Endothelial cell of umbilical vein (primary cell): ENCODE measurements around the gene GABRA4. TPM values are rescaled to one million over a fixed set of nuclear protein-coding genes. Genes with fewer than 3 reads are reported as not detected.

Experiments
- BruUV-seq: library from RNA; stranded (reverse); fragments of 400-500 nt; replicated peaks from 2 replicates; lab custom pipeline; 2021; lab: Mats Ljungman, UMichigan
- CTCF ChIA-PET: fragments of 300-600, 350-600 bp; sonication (Branson Sonifier 250); formaldehyde crosslinking; loops from one replicate; lab custom pipeline; 2021; ENCODE audit warnings: antibody characterized with exemption, inconsistent platforms; lab: Charles Lee
- POLR2A ChIA-PET: fragments of 300-600, 350-600 bp; sonication (Branson Sonifier 250); formaldehyde crosslinking; loops from one replicate; lab custom pipeline; 2021; ENCODE audit warnings: antibody characterized with exemption, inconsistent platforms; lab: Charles Lee
- DNase-seq: peaks from one replicate; pipeline ENCODE4 v3.0.0-alpha.2; 2011; ENCODE audit warnings: low read depth, low spot score
- FAIRE-seq: peaks from 2 replicates; lab custom pipeline; 2011; peaks lifted over from hg19 to GRCh38; lab: Jason Lieb, UNC
- H2AFZ ChIP-seq: 2 replicates; pipeline ENCODE4 v1.6.0; 2012; ENCODE audit warnings: low read depth, low read length, control low read depth, inconsistent platforms
- H3K27ac ChIP-seq: 2 replicates; pipeline ENCODE4 v1.5.1; 2011; ENCODE audit warnings: low read depth, mild to moderate bottlenecking, control low read depth, low read length, moderate library complexity; ENCODE audit not compliant: insufficient read depth
- H3K27me3 ChIP-seq, 2 experiments: 2 replicates each; pipeline versions ENCODE4 v1.6.0 to v1.6.1; 2011; ENCODE audit warnings: low read length in 2 of 2, mixed read lengths in 1 of 2; ENCODE audit not compliant: control insufficient read depth in 2 of 2, insufficient read depth in 2 of 2
- H3K36me3 ChIP-seq, 2 experiments: 2 replicates in 1 of 2; 3 replicates in 1 of 2; pipeline ENCODE4 v1.5.1; 2011; ENCODE audit warnings: low read length in 2 of 2, mild to moderate bottlenecking in 1 of 2, moderate library complexity in 1 of 2; ENCODE audit not compliant: control insufficient read depth in 2 of 2, insufficient read depth in 2 of 2; ENCODE audit errors: extremely low read depth in 1 of 2
- H3K4me1 ChIP-seq: 3 replicates; pipeline ENCODE4 v1.5.1; 2011; ENCODE audit warnings: mild to moderate bottlenecking, low read length; ENCODE audit not compliant: control insufficient read depth, insufficient read depth; ENCODE audit errors: extremely low read depth
- H3K4me2 ChIP-seq: 2 replicates; pipeline ENCODE4 v1.6.1; 2011; ENCODE audit warnings: low read length, control low read depth, mixed read lengths; ENCODE audit not compliant: insufficient read depth
- H3K4me3 ChIP-seq, 3 experiments: fragments of 200-600 bp in 1 of 3; sonication (generic), shearing (Covaris generic) in 1 of 3; replicated peaks in 1 of 3; 2 replicates each; pipeline ENCODE4 v1.5.1; 2011 to 2016; ENCODE audit warnings: control low read depth in 3 of 3, low read length in 3 of 3, mild to moderate bottlenecking in 2 of 3, inconsistent platforms in 1 of 3, low read depth in 1 of 3, moderate library complexity in 1 of 3; ENCODE audit not compliant: insufficient read depth in 1 of 3
- H3K79me2 ChIP-seq: 2 replicates; pipeline ENCODE4 v1.6.0; 2012; ENCODE audit warnings: low read length, inconsistent platforms; ENCODE audit not compliant: control insufficient read depth, insufficient read depth
- H3K9ac ChIP-seq: replicated peaks from 2 replicates; pipeline ENCODE3; 2011; ENCODE audit warnings: low read length, control low read depth; ENCODE audit not compliant: insufficient read depth; ENCODE audit errors: extremely low read depth
- H3K9me1 ChIP-seq: replicated peaks from 3 replicates; pipeline ENCODE4 v1.6.0; 2011; ENCODE audit warnings: mild to moderate bottlenecking, low read length; ENCODE audit not compliant: control insufficient read depth, insufficient read depth; ENCODE audit errors: extremely low read depth
- H3K9me3 ChIP-seq: replicated peaks from 2 replicates; pipeline ENCODE4 v1.5.1; 2012; ENCODE audit warnings: low read length, inconsistent platforms; ENCODE audit not compliant: control insufficient read depth, insufficient read depth
- H4K20me1 ChIP-seq: replicated peaks from 2 replicates; pipeline ENCODE3; 2011; ENCODE audit warnings: mild to moderate bottlenecking, low read length; ENCODE audit not compliant: control insufficient read depth, insufficient read depth; ENCODE audit errors: extremely low read depth
- EZH2 ChIP-seq: IDR thresholded peaks from 2 replicates; pipeline ENCODE4 v1.6.1; 2012; ENCODE audit warnings: borderline replicate concordance, low read depth, mild to moderate bottlenecking, moderate library complexity, low read length, inconsistent platforms; ENCODE audit not compliant: severe bottlenecking
- FOS ChIP-seq: IDR thresholded peaks from 2 replicates; pipeline ENCODE4 v1.6.1; 2011; ENCODE audit warnings: mild to moderate bottlenecking, low read length, moderate library complexity, borderline replicate concordance; ENCODE audit not compliant: insufficient read depth
- GATA2 ChIP-seq: IDR thresholded peaks from 2 replicates; pipeline ENCODE4 v1.7.0; 2011; ENCODE audit warnings: low read depth, mild to moderate bottlenecking, moderate library complexity, mixed read lengths, low read length; ENCODE audit not compliant: insufficient read length, insufficient read depth
- JUN ChIP-seq: IDR thresholded peaks from 2 replicates; pipeline ENCODE4 v1.6.1; 2011; ENCODE audit warnings: borderline replicate concordance, low read depth; ENCODE audit not compliant: insufficient read length, insufficient read depth
- MAX ChIP-seq: IDR thresholded peaks from 2 replicates; pipeline ENCODE4 v1.6.1; 2011; ENCODE audit not compliant: insufficient read depth, insufficient read length
- MYC ChIP-seq: IDR thresholded peaks from one replicate; pipeline ENCODE4 v1.6.1; 2011; ENCODE audit warnings: mild to moderate bottlenecking, low read depth, low read length
- POLR2A ChIP-seq: IDR thresholded peaks from 2 replicates; pipeline ENCODE4 v1.6.1; 2012; ENCODE audit warnings: low read depth, mild to moderate bottlenecking, control low read depth, low read length
- POLR2AphosphoS5 ChIP-seq: IDR thresholded peaks from 2 replicates; pipeline ENCODE4 v1.6.1; 2012; ENCODE audit warnings: low read depth, mild to moderate bottlenecking, control low read depth, low read length, moderate library complexity; ENCODE audit not compliant: insufficient read depth
- dilution Hi-C: fragments of 300-500 bp; cut with MboI; formaldehyde crosslinking; loops from one replicate; pipeline ENCODE4 v1.15.0; 2019; ENCODE audit warnings: low sequenced_read_pairs; ENCODE audit not compliant: extremely low pct_ligation_motif_present
- intact Hi-C: fragments of 100-400 bp; cut with micrococcal nuclease; formaldehyde crosslinking; loops from one replicate; pipeline ENCODE4 v1.10.0; 2022
- polyA plus RNA-seq, 4 experiments: library from polyadenylated mRNA; depleted of rRNA in 3 of 4; stranded (reverse) in 3 of 4; unstranded in 1 of 4; fragments of >200 nt; gene quantifications; 2 replicates each; pipeline versions ENCODE4 v1.2.1 to v1.2.3, GENCODE V29; 2011 to 2012; ENCODE audit warnings: missing spikeins in 1 of 4
- total RNA-seq: library from RNA; stranded (reverse); gene quantifications from 2 replicates; pipeline ENCODE4 v1.2.3, GENCODE V29; 2021
- TF ChIP-seq, protein P1 (sequence below), 2 donors: IDR thresholded peaks; 1 replicate in 1 of 2; 2 replicates in 1 of 2; pipeline ENCODE4 v1.5.1; 2011; ENCODE audit warnings: low read length in 2 of 2, mild to moderate bottlenecking in 2 of 2, moderate library complexity in 2 of 2, control low read depth in 1 of 2, inconsistent platforms in 1 of 2, low read depth in 1 of 2; ENCODE audit not compliant: insufficient read depth in 1 of 2; ENCODE audit errors: extremely low read depth in 1 of 2

Gene GABRA4
- total and polyA plus RNA-seq, 2 donors (not counting 3 experiments of a cell fraction or from before 2014, with no cell fraction given): not detected

- H2AFZ ChIP-seq: no peak overlapping the region
- H3K9me1 ChIP-seq: no peaks in the 10 kb centered on the region
- no peaks in the 10 kb centered on the region for H3K27me3 ChIP-seq
- POLR2A ChIA-PET: no interaction called here
- H3K9ac ChIP-seq: no peak overlapping the region
- no peak overlapping the region for H3K4me3 ChIP-seq
- H3K79me2 ChIP-seq: no peaks in the 10 kb centered on the region
- no peak for DNase-seq
- BruUV-seq: no TSS peak
- H3K27ac ChIP-seq: no peak overlapping the region
- no peaks in the 10 kb centered on the region for H3K4me1 ChIP-seq
- CTCF ChIA-PET: interaction anchor here (0.6 kb wide), 1 partner anchor 835 kb away, joined by 3 read pairs; no protein-coding TSS in a partner anchor
- no peaks in the 10 kb centered on the region for H4K20me1 ChIP-seq
- no peaks in the 10 kb centered on the region for H3K9me3 ChIP-seq
- dilution Hi-C loops: no loop called here
- H3K4me2 ChIP-seq: no peak overlapping the region
- TF ChIP-seq GATA2 (no peak), MYC (no peak), EZH2 (no peak), MAX (no peak), POLR2AphosphoS5 (no peak), JUN (no peak), POLR2A (no peak), FOS (no peak)
- TF ChIP-seq, protein P1, sequence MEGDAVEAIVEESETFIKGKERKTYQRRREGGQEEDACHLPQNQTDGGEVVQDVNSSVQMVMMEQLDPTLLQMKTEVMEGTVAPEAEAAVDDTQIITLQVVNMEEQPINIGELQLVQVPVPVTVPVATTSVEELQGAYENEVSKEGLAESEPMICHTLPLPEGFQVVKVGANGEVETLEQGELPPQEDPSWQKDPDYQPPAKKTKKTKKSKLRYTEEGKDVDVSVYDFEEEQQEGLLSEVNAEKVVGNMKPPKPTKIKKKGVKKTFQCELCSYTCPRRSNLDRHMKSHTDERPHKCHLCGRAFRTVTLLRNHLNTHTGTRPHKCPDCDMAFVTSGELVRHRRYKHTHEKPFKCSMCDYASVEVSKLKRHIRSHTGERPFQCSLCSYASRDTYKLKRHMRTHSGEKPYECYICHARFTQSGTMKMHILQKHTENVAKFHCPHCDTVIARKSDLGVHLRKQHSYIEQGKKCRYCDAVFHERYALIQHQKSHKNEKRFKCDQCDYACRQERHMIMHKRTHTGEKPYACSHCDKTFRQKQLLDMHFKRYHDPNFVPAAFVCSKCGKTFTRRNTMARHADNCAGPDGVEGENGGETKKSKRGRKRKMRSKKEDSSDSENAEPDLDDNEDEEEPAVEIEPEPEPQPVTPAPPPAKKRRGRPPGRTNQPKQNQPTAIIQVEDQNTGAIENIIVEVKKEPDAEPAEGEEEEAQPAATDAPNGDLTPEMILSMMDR (IDR thresholded peaks at IDR 0.05; ENCODE audit: extremely low read depth in 1 of 2, insufficient read depth in 1 of 2, low read depth in 1 of 2, low read length in 2 of 2): no peak
- FAIRE-seq: no peak
- H3K36me3 ChIP-seq: no peaks in the 10 kb centered on the region
- intact Hi-C loops: no loop called here
Observed at GRCh38 chr4:46975812-46976553, 17.4 kb downstream of the GABRA4 start.
